A673 (cell line): ENCODE results near the gene TBX5. TPM values are rescaled to one million over a fixed set of nuclear protein-coding genes. Genes with fewer than 3 reads are reported as not detected.

Source experiments
- BruUV-seq: library from RNA; stranded (reverse); fragments of 400-500 nt; replicated peaks from 2 replicates; lab custom pipeline; 2021; lab: Mats Ljungman, UMichigan
- CTCF ChIA-PET: fragments of 300-600 bp; sonication (Branson Sonifier 250); formaldehyde crosslinking; loops from one replicate; lab custom pipeline; 2022; ENCODE audit warnings: antibody characterized with exemption; lab: Charles Lee
- POLR2A ChIA-PET: fragments of 300-600 bp; sonication (Branson Sonifier 250); formaldehyde crosslinking; loops from one replicate; lab custom pipeline; 2022; ENCODE audit warnings: antibody characterized with exemption; ENCODE audit not compliant: low non-redundant PET; lab: Charles Lee
- DNase-seq: peaks from one replicate; pipeline ENCODE4 v3.0.0-alpha.2; 2015; ENCODE audit warnings: low spot score
- H3K27ac ChIP-seq: fragments of 200-600 bp; sonication (generic); 2 replicates; pipeline ENCODE4 v1.5.1; 2016; ENCODE audit warnings: mixed run types, low read depth, mild to moderate bottlenecking, mixed read lengths, antibody characterized with exemption, low read length; ENCODE audit not compliant: poor library complexity, severe bottlenecking
- H3K27me3 ChIP-seq: fragments of 200-600 bp; sonication (generic); replicated peaks from 2 replicates; pipeline ENCODE4 v1.6.1; 2017; ENCODE audit warnings: mixed run types, low read depth, mild to moderate bottlenecking, mixed read lengths, antibody characterized with exemption, low read length; ENCODE audit not compliant: insufficient read depth, poor library complexity
- H3K36me3 ChIP-seq: fragments of 200-600 bp; sonication (generic); 2 replicates; pipeline ENCODE4 v1.6.1; 2016; ENCODE audit warnings: mixed run types, mild to moderate bottlenecking, mixed read lengths, antibody characterized with exemption, low read length; ENCODE audit not compliant: insufficient read depth, poor library complexity, severe bottlenecking
- H3K4me1 ChIP-seq: fragments of 200-600 bp; sonication (generic); 2 replicates; pipeline ENCODE4 v1.6.1; 2017; ENCODE audit warnings: mixed run types, mild to moderate bottlenecking, mixed read lengths, antibody characterized with exemption, low read length; ENCODE audit not compliant: insufficient read depth, poor library complexity, severe bottlenecking
- H3K4me3 ChIP-seq: fragments of 200-600 bp; sonication (generic); 2 replicates; pipeline ENCODE4 v1.5.1; 2016; ENCODE audit warnings: low read depth, mixed run types, mild to moderate bottlenecking, mixed read lengths, low read length; ENCODE audit not compliant: poor library complexity, severe bottlenecking
- H3K9me3 ChIP-seq: fragments of 200-600 bp; sonication (generic); 2 replicates; pipeline ENCODE4 v1.6.1; 2016; ENCODE audit warnings: mixed run types, low read depth, mild to moderate bottlenecking, mixed read lengths, antibody characterized with exemption, low read length; ENCODE audit not compliant: poor library complexity, severe bottlenecking
- EZH2 ChIP-seq: fragments of 200-600 bp; sonication (generic); IDR thresholded peaks from 2 replicates; pipeline ENCODE4 v1.6.1; 2017; ENCODE audit warnings: borderline replicate concordance, low read depth, mild to moderate bottlenecking, mixed read lengths, antibody characterized with exemption, low read length; ENCODE audit not compliant: poor library complexity, severe bottlenecking
- intact Hi-C: fragments of 100-400 bp; cut with micrococcal nuclease; formaldehyde crosslinking; loops from one replicate; pipeline ENCODE4 v1.10.0; 2022; ENCODE audit not compliant: unreplicated experiment
- total RNA-seq: library from RNA; stranded (reverse); gene quantifications from 2 replicates; pipeline ENCODE4 v1.2.3, GENCODE V29; 2021
- TF ChIP-seq, protein P1 (sequence below): fragments of 300-800, 200-600 bp; sonication (generic); conservative IDR thresholded peaks from 2 replicates; pipeline ENCODE4 v1.5.1; 2017; ENCODE audit warnings: low read depth, mild to moderate bottlenecking, antibody characterized with exemption, low read length, moderate library complexity, mixed read lengths

Gene TBX5
- total RNA-seq, 1 experiment from 2014 or later = 2.1 TPM

DNA sequence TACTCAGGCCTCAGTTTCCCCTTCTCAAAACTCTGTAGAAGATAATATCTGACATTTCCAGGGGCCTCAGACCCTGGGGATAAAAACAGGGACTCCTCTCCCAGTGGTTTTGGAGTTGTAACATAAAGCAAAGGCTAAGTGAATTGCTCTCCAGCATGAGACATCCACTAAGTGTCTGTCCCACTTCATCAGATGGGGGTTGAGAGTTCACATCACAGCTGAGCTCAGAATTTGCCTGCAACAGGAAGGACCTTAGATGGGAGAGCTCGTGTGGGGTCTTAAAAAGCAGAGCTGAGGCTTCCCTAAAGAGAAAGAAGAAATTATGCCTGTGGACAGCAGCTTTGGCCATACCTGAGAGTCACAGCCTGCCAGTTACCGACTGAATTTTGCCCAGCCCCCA is 61.1 kb downstream of the TBX5 start:
- Histone ChIP-seq H3K27me3 (no peaks in the 10 kb centered on the region), H3K4me3 (no peak overlapping the region), H3K9me3 (no peaks in the 10 kb centered on the region), H3K4me1 (no peaks in the 10 kb centered on the region), H3K27ac (no peak overlapping the region), H3K36me3 (no peaks in the 10 kb centered on the region)
- TF ChIP-seq EZH2 = no peak
- TF ChIP-seq, protein P1, sequence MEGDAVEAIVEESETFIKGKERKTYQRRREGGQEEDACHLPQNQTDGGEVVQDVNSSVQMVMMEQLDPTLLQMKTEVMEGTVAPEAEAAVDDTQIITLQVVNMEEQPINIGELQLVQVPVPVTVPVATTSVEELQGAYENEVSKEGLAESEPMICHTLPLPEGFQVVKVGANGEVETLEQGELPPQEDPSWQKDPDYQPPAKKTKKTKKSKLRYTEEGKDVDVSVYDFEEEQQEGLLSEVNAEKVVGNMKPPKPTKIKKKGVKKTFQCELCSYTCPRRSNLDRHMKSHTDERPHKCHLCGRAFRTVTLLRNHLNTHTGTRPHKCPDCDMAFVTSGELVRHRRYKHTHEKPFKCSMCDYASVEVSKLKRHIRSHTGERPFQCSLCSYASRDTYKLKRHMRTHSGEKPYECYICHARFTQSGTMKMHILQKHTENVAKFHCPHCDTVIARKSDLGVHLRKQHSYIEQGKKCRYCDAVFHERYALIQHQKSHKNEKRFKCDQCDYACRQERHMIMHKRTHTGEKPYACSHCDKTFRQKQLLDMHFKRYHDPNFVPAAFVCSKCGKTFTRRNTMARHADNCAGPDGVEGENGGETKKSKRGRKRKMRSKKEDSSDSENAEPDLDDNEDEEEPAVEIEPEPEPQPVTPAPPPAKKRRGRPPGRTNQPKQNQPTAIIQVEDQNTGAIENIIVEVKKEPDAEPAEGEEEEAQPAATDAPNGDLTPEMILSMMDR = no peak
- no peak for DNase-seq
- intact Hi-C loops = no loop called here
- BruUV-seq = no TSS peak
- POLR2A ChIA-PET = no interaction called here
- CTCF ChIA-PET = no interaction called here

DNA sequence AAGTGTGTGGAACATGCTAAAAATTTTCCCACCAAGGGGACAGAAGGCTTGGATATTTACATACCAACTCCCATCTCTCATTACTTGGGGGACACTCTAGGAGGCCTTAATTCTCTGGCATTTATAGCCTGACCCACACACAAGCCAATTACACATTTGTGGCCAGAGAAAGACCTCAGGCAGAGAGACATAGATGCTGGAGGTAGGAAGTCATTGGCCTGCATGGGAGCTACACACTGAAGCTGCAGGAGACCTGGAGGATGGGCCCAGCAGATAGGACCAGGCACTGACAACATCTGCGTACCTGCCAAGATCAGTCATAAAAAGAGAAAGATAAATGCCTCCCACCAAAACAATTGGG is 61.7 kb downstream of the TBX5 start:
- H3K36me3 ChIP-seq = no peaks in the 10 kb centered on the region
- no peak for TF ChIP-seq EZH2
- TF ChIP-seq, protein P1 = no peak
- no peaks in the 10 kb centered on the region for H3K9me3 ChIP-seq
- intact Hi-C loops = no loop called here
- no peaks in the 10 kb centered on the region for H3K4me1 ChIP-seq
- no peak for DNase-seq
- H3K27ac ChIP-seq = no peak overlapping the region
- BruUV-seq = no TSS peak
- no peak overlapping the region for H3K4me3 ChIP-seq
- H3K27me3 ChIP-seq = no peaks in the 10 kb centered on the region
- POLR2A ChIA-PET = no interaction called here
- CTCF ChIA-PET = no interaction called here

DNA sequence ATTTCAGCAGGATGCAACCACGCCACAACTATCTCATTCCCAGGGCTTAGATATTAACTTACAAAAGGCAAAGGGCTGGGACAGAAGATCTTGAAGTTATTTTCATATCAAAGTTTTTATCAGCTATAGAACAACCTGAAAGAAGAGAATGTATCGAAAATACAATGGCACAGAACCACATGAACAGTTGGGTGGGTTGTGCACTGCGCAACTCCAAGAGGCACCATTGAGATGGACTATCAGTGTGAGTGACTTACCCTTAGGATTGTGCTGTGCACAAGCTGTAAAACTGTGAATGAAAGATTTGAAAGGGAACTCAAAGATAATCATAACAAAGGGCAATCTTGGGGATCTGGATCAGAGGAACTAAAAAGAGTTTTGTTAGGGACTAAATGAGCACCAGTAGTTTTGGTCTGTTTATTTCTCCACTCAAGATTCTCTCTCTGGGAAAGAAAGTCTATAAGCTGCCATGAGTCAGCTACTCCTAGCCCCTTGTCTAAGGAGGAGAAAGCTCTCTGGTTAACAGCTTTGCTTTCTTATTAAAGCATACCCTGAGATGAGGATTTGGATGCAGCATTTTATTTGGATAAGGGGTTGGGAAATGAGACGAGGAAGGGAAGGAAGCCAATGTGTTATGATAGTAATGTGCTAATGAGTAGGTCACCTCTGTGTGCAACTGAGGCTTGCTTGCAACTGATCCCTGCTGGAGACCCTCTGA is 62.2 kb downstream of the TBX5 start:
- H3K4me3 ChIP-seq = no peak overlapping the region
- ChIA-PET POLR2A (no interaction called here), CTCF (interaction anchor here (0.5 kb wide), 1 partner anchor 365 kb away, joined by 3 read pairs; no protein-coding TSS in a partner anchor)
- no peak overlapping the region for H3K27ac ChIP-seq
- BruUV-seq = no TSS peak
- no peaks in the 10 kb centered on the region for H3K36me3 ChIP-seq
- no peak for DNase-seq
- intact Hi-C loops = no loop called here
- TF ChIP-seq, protein P1 = no peak
- TF ChIP-seq EZH2 = no peak
- no peaks in the 10 kb centered on the region for H3K9me3 ChIP-seq
- H3K27me3 ChIP-seq = no peaks in the 10 kb centered on the region
- H3K4me1 ChIP-seq = no peaks in the 10 kb centered on the region
